ELF-1 (cell line): ENCODE data around the gene KMT5C.

Experiments
- DNase-seq: peaks from one replicate; pipeline ENCODE4 v3.0.0-alpha.2; 2016; ENCODE audit warnings: low read depth, low spot score

The KMT5C gene

GRCh38 chr19:55366790-55367189, 27.1 kb downstream of the KMT5C start:
- DNase-seq, result no peak

GRCh38 chr19:55368106-55368505, 28.4 kb downstream of the KMT5C start:
- DNase-seq, result no peak

GRCh38 chr19:55368701-55369563, 29.3 kb downstream of the KMT5C start:
- peak; percentile 79 for DNase-seq

DNA sequence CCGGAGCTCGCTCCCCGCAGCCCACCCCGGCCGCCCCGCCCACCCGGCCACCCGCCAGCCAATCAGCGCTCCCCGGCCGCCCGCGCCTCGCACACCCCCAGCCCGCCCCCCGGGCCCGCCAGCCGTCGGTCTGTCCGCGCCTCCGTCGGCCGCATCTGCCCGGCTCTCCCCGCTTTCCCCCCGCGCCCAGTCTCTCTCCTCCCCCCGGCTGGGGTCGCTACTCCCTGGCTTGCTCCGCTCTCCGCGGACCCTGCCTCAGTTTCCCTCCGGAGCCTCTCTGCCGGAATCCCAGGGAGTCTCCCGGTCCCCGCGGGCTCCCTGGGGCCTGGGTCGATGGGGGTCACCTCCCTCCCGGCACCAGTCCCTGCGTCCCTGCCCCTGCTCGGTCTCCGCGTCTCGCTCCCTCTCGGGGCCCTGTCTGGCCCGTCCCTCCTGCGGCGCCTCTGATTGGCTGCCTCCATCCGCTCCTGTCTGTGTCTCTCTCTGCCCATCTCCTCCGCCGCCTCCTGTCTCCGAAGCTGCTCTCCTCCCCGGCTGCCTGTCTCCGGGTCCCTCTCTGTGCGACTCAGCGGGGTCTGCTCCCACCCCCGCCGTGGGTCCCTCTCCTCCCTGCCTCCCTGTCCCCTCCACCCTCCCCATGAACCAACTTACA, 30.1 kb downstream of the KMT5C start:
- DNase-seq, result peak; percentile 85

GRCh38 chr19:55370305-55370988, 30.8 kb downstream of the KMT5C start, which contains the start of gene IL11:
TSS of gene IL11 (minus strand) at chr19:55370463. CDS start at chr19:55370310, 153 bp downstream.
- no peak for DNase-seq

DNA sequence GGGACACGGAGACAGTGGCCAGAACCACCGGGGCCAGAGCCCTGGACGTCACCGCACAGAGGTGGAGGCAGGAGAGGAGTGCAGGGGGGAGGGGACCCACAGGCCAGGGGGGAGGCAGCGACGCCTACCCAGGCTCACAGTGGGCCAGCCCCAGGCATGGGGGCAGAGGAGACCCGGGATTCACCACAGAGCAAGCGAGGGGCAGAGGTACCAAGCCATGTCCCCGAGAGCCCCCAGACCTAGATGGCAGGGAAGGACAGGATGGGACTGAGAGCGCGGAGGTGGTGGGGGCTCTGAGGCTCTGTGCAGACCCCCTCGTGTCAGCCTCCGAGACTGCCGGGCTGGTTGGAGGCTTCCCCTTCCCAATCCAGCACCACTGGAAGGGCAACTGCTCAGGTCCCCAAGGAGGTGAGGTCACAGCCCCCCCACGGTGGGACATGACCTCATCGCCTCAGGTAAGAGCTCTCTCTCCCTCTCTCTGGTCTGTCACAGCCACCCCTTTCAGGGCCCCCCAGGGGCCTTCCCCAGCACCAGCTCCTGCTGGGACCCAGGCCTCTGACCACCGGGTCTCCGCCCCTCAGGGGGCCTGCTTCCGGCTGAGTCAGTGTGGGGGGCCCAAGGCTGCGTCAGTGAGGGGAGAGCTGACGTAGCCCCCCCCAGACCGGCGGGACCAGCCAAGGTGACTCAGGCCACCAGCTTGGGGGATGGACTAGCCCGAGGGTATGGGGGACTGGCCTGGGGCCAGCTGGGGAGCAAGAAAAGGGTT, 32.8 kb downstream of the KMT5C start:
- DNase-seq, result no peak

- DNase-seq, result no peak
Measured at GRCh38 chr19:55373306-55373992, 33.8 kb downstream of the KMT5C start.

- no peak for DNase-seq
Measured at GRCh38 chr19:55373993-55374757, 34.5 kb downstream of the KMT5C start.

- DNase-seq, result peak; percentile 67
Measured at GRCh38 chr19:55376241-55376933, 36.7 kb downstream of the KMT5C start, which contains the start of gene TMEM190. TSS of gene TMEM190 (plus strand) at chr19:55376826. CDS start at chr19:55376854, 28 bp downstream.

GRCh38 chr19:55377356-55378131, 37.9 kb downstream of the KMT5C start:
- DNase-seq, result no peak

GRCh38 chr19:55379174-55379573, 39.5 kb downstream of the KMT5C start:
- DNase-seq, result no peak

- DNase-seq, result no peak
Measured at GRCh38 chr19:55382013-55382412, 42.3 kb downstream of the KMT5C start.

- DNase-seq, result no peak
Measured at GRCh38 chr19:55382522-55383054, 42.9 kb downstream of the KMT5C start.

- DNase-seq, result peak; percentile 64
Measured at GRCh38 chr19:55383279-55384130, 43.8 kb downstream of the KMT5C start.

DNA sequence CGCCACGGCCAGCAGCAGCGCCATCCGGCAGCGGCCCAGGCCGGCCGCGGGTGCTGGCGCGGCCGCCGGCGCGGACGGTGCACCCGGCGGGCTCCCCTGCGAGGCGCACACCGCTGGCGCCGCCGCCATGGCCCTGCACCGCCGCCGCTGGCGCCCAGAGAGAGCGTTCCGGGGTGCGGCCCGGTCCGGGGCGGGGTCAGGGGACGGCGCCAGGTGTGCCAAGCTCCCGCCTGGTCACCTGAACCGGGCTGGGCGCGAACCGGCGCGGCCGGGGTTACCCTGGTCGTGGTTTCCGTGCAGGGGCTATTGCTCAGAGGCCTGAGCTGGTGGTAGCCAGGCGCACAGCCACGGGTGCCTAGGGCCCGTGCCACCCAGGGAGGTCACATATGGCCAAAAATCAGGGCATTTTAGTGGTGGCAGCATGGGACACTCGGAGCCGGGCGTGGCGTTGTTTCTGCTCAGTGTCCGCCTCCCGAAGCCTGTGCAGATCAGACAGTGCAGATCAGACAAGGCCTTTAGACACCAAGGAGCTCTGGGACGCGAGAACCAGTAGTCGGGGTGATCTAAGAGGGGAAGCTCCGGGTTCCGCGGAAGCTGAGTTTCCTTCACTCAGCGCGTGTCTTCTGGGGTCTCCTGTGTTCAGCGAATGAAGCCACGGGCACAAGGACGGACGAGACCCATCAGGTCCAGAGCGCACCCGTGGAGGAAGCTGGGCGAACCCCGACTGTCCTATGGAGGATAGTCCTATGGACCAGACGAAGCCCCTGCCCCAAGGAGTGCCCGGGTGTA, 44.6 kb downstream of the KMT5C start, which contains the start of gene TMEM238:
Gene TMEM238, minus strand, starts transcription at position 162 of the 789 bp plus-strand sequence. Its CDS starts 33 bp downstream, at position 129.
- no peak for DNase-seq

DNA sequence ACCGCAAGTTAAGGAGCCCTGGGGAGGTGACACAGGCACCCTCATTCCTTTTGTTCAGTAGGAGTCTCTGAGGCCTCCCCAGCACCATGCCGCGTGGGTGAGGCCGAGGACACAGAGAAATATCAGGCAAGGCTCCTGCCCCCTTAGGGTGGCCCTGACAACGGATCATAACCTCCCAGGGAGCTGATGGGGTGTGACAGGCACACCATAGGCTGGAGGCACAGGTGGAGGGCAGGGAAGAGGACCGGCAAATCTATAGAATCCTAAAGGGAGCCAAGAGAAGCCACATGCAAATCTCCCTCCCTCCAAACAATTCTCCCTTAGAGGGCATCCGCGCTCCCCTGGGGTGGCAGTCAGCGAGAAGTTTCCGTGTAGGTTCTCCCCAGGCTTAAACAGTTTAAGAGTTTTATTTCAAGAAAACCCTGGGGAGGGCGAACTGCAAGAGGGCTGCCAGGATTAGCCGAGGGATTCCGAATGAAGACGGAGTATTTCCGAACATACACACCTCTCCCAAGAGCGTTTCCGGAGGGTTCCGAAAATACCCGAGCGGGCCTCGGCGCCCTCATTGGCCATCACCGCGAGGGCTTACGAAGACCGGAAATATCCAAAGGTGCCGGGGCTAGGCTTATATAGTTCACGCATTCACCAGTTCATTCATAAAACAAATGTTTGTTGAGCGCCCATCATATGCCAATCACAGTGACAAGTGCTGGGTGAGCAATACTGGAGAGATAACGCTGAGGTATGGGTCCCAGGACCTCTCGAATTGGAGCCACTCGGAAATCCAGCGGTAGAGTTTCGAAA, 45.4 kb downstream of the KMT5C start:
- peak; percentile 97 for DNase-seq
